CD4-positive, alpha-beta T cell treated with Interferon alpha-2 for 1 hour (primary cell): ENCODE results near the gene PJVK.
A peak's percentile ranks its signal among the peaks of the same experiment; 100 is the strongest.
"Not testable (repeated sequence)": the region's sequence is repeated elsewhere in the genome, so short reads cannot be mapped to it uniquely, and the experiment has no call there.

ENCODE experiments used
- DNase-seq, 2 donors: peaks; one replicate each; pipeline ENCODE4 v3.0.0-alpha.2; 2020 to 2022

PJVK gene

GRCh38 chr2:178436662-178437061 lies 14.5 kb upstream of the PJVK start:
- no peak for DNase-seq

GRCh38 chr2:178441426-178441825 lies 9.8 kb upstream of the PJVK start:
- DNase-seq, result no peak

GRCh38 chr2:178448968-178449661 lies 2.1 kb upstream of the PJVK start:
- peak in 1 of 2 donors; percentile 26 for DNase-seq

- DNase-seq, result peak in 1 of 2 donors; percentile 82
Measured at GRCh38 chr2:178449700-178450523, 1.3 kb upstream of the PJVK start.

GRCh38 chr2:178450524-178450773 lies 729 bp upstream of the PJVK start:
- DNase-seq, result peak in 1 of 2 donors; percentile 72

GRCh38 chr2:178452334-178452733 lies 1.2 kb downstream of the PJVK start:
- DNase-seq, result no peak

- no peak for DNase-seq
Measured at GRCh38 chr2:178452870-178453269, 1.7 kb downstream of the PJVK start.

GRCh38 chr2:178455947-178456346 lies 4.8 kb downstream of the PJVK start:
- DNase-seq, result no peak

- no peak for DNase-seq
Measured at GRCh38 chr2:178457390-178457886, 6.3 kb downstream of the PJVK start.

- DNase-seq, result no peak
Measured at GRCh38 chr2:178469219-178469849, 18.2 kb downstream of the PJVK start.

- DNase-seq, result not testable (repeated sequence)
Measured at GRCh38 chr2:178471313-178471712, 20.1 kb downstream of the PJVK start.

GRCh38 chr2:178473373-178473772 lies 22.2 kb downstream of the PJVK start:
- DNase-seq, result no peak

GRCh38 chr2:178473931-178474330 lies 22.8 kb downstream of the PJVK start:
- DNase-seq, result no peak

- no peak for DNase-seq
Measured at GRCh38 chr2:178474560-178474959, 23.4 kb downstream of the PJVK start.

- DNase-seq, result no peak
Measured at GRCh38 chr2:178476477-178476876, 25.3 kb downstream of the PJVK start.

GRCh38 chr2:178477443-178478129 lies 26.4 kb downstream of the PJVK start:
- DNase-seq, result no peak

- DNase-seq, result no peak
Measured at GRCh38 chr2:178478130-178478438, 26.9 kb downstream of the PJVK start.

GRCh38 chr2:178478439-178479274 lies 27.5 kb downstream of the PJVK start, which contains the start of gene FKBP7:
Gene FKBP7, minus strand, starts transcription at chr2:178478600. Its CDS starts 101 bp downstream, at chr2:178478499.
- peak; percentile 84 to 89 for DNase-seq

GRCh38 chr2:178479275-178479616 lies 28.1 kb downstream of the PJVK start:
- DNase-seq, result no peak

- no peak for DNase-seq
Measured at GRCh38 chr2:178479758-178480226, 28.6 kb downstream of the PJVK start.

GRCh38 chr2:178480227-178481181 lies 29.3 kb downstream of the PJVK start, which contains the start of gene PLEKHA3:
Gene PLEKHA3, plus strand, starts transcription at chr2:178480457. Its CDS starts 413 bp downstream, at chr2:178480870.
- peak; percentile 79 to 86 for DNase-seq
